Body of pancreas (tissue), 4 donors: ENCODE measurements around the gene ANAPC10.

Experiments used
- POLR2A ChIP-seq, 3 donors: fragments of 450-650 bp; IDR thresholded peaks; one replicate each; pipeline ENCODE4 v1.6.1; 2016; ENCODE audit warnings: antibody characterized with exemption in 3 of 3, mild to moderate bottlenecking in 2 of 3
- TF ChIP-seq, protein P1 (sequence below), 7 experiments: fragments of 450-650 bp in 4 of 7; fragments of 200-600 bp in 3 of 7; sonication (generic) in 3 of 7; IDR thresholded peaks; one replicate each; pipeline ENCODE4 v1.5.1; 2016 to 2019; ENCODE audit warnings: antibody characterized with exemption in 7 of 7

DNA sequence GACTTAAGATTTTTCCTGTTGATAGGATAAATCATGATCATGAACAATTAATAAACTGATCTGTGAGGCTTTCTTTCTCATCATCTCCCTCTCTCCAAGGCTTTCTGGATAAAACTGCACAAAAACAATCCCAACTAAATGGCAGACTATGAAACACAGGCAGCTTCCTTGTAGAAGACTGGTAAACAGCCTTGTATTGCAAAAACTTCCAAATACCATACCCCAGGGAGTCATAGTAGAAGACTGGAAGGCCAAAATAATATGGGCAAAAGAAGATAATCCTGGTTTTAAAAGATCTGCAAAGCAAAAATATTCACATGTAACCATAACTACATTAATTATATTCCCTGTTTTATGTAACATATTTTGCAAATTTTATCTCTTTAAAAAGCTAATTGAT is 113.0 kb downstream of the ANAPC10 start:
- TF ChIP-seq, protein P1, sequence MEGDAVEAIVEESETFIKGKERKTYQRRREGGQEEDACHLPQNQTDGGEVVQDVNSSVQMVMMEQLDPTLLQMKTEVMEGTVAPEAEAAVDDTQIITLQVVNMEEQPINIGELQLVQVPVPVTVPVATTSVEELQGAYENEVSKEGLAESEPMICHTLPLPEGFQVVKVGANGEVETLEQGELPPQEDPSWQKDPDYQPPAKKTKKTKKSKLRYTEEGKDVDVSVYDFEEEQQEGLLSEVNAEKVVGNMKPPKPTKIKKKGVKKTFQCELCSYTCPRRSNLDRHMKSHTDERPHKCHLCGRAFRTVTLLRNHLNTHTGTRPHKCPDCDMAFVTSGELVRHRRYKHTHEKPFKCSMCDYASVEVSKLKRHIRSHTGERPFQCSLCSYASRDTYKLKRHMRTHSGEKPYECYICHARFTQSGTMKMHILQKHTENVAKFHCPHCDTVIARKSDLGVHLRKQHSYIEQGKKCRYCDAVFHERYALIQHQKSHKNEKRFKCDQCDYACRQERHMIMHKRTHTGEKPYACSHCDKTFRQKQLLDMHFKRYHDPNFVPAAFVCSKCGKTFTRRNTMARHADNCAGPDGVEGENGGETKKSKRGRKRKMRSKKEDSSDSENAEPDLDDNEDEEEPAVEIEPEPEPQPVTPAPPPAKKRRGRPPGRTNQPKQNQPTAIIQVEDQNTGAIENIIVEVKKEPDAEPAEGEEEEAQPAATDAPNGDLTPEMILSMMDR (IDR thresholded peaks at IDR 0.05) = no peak
- no peak for TF ChIP-seq POLR2A (IDR thresholded peaks at IDR 0.05)
